22Rv1 (cell line): ENCODE measurements around the gene KIF26B.

Source experiments
- CTCF ChIP-seq: fragments of 450-650 bp; IDR thresholded peaks from 2 replicates; pipeline ENCODE4 v1.5.1; 2017; ENCODE audit warnings: mild to moderate bottlenecking
- ZFX ChIP-seq: fragments of 450-650 bp; IDR thresholded peaks from 2 replicates; pipeline ENCODE4 v1.6.1; 2017; ENCODE audit warnings: antibody characterized with exemption, borderline replicate concordance

GRCh38 chr1:245241526-245242130, 86.8 kb downstream of the KIF26B start:
- no peak for TF ChIP-seq CTCF
- no peak for TF ChIP-seq ZFX
